Neutrophil (primary cell): ENCODE results near the gene AHR.

ENCODE experiments used
- H3K27ac ChIP-seq: fragments of 200-600 bp; sonication (generic); 2 replicates; pipeline ENCODE4 v1.5.1; 2016; ENCODE audit warnings: mild to moderate bottlenecking, moderate library complexity
- H3K27me3 ChIP-seq: fragments of 200-600 bp; sonication (generic); 2 replicates; pipeline ENCODE4 v1.6.0; 2016; ENCODE audit warnings: mild to moderate bottlenecking
- H3K36me3 ChIP-seq: fragments of 200-600 bp; sonication (generic); 2 replicates; pipeline ENCODE4 v1.5.1; 2017
- H3K4me1 ChIP-seq, 2 experiments: fragments of 200-600 bp in 1 of 2; sonication (generic) in 1 of 2; 1 replicate in 1 of 2; 2 replicates in 1 of 2; pipeline versions ENCODE4 v1.5.1 to v1.6.1; 2013 to 2016; ENCODE audit warnings: low read depth in 1 of 2, low read length in 1 of 2, mild to moderate bottlenecking in 1 of 2, moderate library complexity in 1 of 2; ENCODE audit not compliant: control insufficient read depth in 1 of 2, insufficient read depth in 1 of 2
- H3K4me3 ChIP-seq, 2 experiments: fragments of 200-600 bp in 1 of 2; sonication (generic) in 1 of 2; 1 replicate in 1 of 2; 2 replicates in 1 of 2; pipeline ENCODE4 v1.5.1; 2013 to 2016; ENCODE audit warnings: low read depth in 1 of 2, low read length in 1 of 2, mild to moderate bottlenecking in 1 of 2, moderate library complexity in 1 of 2
- H3K9me3 ChIP-seq: fragments of 200-600 bp; sonication (generic); 2 replicates; pipeline ENCODE4 v1.5.1; 2016
- TF ChIP-seq, protein P1 (sequence below): fragments of 200-600 bp; sonication (generic); IDR thresholded peaks from 2 replicates; pipeline ENCODE4 v1.5.1; 2016; ENCODE audit warnings: antibody characterized with exemption

The AHR gene

DNA sequence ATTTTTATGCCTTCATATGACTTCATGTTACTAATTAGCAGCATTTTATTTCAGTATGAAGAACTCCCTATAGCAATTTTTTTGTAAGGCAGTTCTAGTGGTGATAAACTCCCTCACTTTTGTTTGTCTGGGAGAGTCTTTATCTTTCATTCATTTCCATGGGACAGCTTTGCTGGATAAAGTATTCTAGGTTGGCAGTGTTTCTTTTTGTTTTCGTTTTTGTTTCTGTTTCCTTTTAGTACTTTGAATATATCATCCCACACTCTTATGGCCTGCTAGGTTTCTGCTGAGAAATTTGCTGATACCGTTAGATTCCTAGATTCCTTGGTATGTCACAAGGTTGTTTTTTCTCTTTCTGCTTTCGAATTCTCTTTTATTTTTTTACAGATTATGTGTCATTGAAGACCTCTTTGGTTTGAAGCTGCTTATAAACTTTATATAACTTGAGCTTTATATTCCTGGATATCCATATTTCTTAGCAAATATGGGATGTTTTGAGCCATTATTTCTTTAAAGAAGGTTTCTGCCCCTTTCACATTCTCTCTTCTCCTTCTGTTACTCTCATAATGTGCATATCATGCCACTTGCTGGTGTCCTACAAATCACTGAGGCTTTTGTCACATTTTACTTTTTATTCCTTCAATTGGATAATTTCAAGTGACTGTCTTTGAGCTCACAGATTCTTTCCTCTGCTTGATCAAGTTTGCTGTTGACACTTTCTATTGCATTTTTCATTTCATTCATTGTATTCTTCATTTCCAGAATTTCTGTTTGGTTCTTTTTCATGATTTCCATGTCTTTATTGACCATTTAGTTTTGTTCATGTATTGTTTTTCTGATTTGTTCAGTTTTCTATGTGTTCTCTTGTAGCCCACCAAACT is 28.9 kb upstream of the AHR start:
- no peaks in the 10 kb centered on the region for H3K9me3 ChIP-seq
- TF ChIP-seq, protein P1, sequence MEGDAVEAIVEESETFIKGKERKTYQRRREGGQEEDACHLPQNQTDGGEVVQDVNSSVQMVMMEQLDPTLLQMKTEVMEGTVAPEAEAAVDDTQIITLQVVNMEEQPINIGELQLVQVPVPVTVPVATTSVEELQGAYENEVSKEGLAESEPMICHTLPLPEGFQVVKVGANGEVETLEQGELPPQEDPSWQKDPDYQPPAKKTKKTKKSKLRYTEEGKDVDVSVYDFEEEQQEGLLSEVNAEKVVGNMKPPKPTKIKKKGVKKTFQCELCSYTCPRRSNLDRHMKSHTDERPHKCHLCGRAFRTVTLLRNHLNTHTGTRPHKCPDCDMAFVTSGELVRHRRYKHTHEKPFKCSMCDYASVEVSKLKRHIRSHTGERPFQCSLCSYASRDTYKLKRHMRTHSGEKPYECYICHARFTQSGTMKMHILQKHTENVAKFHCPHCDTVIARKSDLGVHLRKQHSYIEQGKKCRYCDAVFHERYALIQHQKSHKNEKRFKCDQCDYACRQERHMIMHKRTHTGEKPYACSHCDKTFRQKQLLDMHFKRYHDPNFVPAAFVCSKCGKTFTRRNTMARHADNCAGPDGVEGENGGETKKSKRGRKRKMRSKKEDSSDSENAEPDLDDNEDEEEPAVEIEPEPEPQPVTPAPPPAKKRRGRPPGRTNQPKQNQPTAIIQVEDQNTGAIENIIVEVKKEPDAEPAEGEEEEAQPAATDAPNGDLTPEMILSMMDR = no peak
- no peak overlapping the region for H3K27ac ChIP-seq

DNA sequence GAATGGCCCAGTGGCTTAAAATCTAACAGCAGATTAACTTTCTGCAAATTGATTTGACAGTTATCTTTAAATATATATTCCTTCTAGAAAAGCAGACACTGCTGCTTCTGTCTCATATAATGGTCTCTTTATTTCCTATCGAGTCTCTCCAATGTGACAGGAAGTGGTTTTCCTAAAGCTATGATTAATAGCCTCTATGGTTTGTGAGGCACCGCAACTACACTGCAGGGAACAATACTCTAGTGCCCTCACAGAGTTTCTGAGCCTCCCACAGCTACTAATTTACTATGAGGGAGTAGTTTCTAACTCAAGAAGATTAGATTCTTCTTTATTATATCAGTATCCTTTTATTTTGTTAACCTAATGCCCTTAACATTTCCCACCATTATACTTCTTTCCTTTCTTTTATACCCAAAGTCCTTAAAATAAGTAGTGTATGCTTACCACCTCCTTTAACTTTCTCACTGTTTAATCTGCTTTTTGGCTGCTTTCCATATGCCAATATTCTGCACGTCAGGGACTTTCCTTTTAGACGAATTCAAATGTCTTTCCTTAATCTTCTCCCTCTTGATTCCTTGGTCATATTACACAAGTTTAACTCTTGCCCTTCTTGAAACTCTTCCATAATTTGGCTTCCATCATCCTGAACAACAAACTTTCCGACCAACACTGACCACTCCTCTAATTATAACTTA is 23.8 kb upstream of the AHR start:
- TF ChIP-seq, protein P1 = no peak
- Histone ChIP-seq H3K4me1 (no peaks in the 10 kb centered on the region), H3K9me3 (no peaks in the 10 kb centered on the region), H3K27ac (no peak overlapping the region), H3K4me3 (no peak overlapping the region), H3K27me3 (no peaks in the 10 kb centered on the region), H3K36me3 (no peaks in the 10 kb centered on the region)

More for the DNA sequence above, 28.9 kb upstream of the AHR start:
- Histone ChIP-seq H3K4me1 (no peaks in the 10 kb centered on the region), H3K36me3 (no peaks in the 10 kb centered on the region), H3K27me3 (no peaks in the 10 kb centered on the region), H3K4me3 (no peak overlapping the region)

DNA sequence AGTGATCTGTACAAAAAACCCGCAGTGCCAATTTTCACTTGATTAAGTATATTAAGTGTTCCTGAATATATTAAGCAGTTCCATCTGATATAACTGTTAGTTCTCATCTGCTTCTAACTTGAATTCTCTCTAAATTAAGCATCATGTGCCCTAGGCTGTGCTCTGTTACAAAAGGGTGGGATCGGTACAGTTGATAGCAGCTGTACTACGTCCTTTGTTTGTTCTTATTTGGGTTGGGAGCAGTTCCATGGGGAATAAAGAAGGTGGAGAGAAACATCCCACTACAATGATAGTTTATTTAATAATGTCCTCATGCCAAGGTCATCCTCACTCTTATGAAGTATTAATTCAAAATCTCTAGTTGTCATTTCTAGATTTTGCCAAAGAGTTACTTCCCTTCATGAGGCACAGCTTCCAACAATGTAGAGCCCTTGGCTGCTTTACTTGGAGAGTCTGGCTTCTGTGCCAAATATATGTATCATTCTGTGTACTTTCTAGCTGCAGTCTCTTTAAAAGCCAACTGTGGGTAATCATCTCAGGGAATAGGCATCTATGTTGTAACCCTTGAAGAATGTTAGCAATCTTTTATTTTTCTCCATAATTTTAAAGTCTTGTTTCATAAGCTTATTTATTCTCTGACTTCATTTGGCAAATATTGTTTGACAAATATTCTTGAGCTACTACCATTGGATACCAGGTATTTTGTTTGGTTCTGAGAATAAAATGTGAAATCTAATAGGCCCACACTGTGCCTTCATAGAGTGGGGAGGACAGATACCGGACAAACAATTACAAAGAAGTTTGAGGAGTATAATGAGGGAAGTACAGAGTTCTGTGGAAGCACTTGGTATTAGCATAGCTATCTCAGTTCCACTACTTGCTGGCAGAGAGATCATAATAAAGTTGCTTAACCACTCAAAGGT is 22.4 kb upstream of the AHR start:
- Histone ChIP-seq H3K27me3 (no peaks in the 10 kb centered on the region), H3K36me3 (no peaks in the 10 kb centered on the region), H3K4me3 (no peak overlapping the region), H3K9me3 (no peaks in the 10 kb centered on the region), H3K27ac (no peak overlapping the region), H3K4me1 (no peaks in the 10 kb centered on the region)
- TF ChIP-seq, protein P1 = no peak

DNA sequence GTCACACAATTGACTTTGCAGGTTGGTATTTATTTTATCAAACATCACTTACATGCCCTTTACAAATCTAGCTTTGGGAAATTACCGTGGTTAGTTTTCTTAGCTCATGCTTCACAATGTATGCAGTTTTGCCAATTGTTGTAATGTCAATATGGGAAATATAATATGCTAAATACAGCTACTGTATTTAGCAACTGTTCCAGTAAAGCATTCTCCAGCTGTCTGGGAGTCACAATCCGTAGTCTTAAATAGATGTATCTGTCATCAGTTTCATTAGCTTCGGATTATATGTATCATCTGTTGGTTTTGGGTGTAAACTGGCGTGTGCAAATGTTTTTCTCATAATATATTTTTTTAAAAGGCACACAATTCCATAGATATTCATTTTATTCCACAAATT is 19.4 kb upstream of the AHR start:
- H3K9me3 ChIP-seq = no peaks in the 10 kb centered on the region
- no peaks in the 10 kb centered on the region for H3K4me1 ChIP-seq
- TF ChIP-seq, protein P1 = no peak
- H3K36me3 ChIP-seq = no peaks in the 10 kb centered on the region
- H3K27me3 ChIP-seq = no peaks in the 10 kb centered on the region
- no peak overlapping the region for H3K4me3 ChIP-seq
- H3K27ac ChIP-seq = no peak overlapping the region

DNA sequence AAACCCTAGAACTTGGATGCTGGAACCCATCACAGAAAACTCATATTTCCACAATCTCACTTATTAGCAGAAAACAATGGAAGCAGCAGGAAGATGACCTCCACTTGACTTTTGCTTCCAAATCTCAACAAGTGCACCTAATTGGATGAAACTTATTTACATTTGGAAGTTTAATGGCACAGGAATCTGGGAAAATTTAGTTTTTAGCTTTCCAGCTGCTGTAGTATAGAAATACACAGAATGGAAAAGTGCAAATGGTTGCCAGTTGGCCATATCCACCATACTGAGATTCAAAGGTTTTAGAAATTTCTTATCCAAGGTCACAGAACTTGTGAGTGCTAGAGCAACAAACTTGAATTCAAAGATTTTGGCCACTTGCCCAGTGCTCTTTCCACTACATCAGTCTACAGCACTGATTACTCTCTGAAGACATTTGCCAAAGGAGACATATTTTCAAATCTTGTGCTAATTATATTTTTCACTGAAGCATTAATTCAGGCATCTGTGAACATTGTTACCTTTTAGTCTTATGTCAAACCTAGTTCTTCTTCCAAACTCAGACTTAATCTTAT is 9.3 kb upstream of the AHR start:
- Histone ChIP-seq H3K4me1 (no peaks in the 10 kb centered on the region), H3K9me3 (no peaks in the 10 kb centered on the region), H3K27ac (no peak overlapping the region), H3K36me3 (no peaks in the 10 kb centered on the region), H3K27me3 (peaks cover 10% of the 10 kb centered on the region), H3K4me3 (no peak overlapping the region)
- TF ChIP-seq, protein P1 = no peak
